GM21786 (cell line): ENCODE measurements around the gene GP2.
"Not testable (repeated sequence)": the region's sequence is repeated elsewhere in the genome, so short reads cannot be mapped to it uniquely, and the experiment has no call there.

ENCODE experiments used
- ATAC-seq: cut with Tn5 transposase; IDR thresholded peaks from one replicate; pipeline ENCODE4 v1.9.1; 2021; ENCODE audit not compliant: unreplicated experiment

GP2 gene

GRCh38 chr16:20326321-20326720 is 992 bp downstream of the GP2 start:
- no peak for ATAC-seq

- no peak for ATAC-seq
Observed at GRCh38 chr16:20325005-20325404, 2.3 kb downstream of the GP2 start.

GRCh38 chr16:20323591-20324117 is 3.7 kb downstream of the GP2 start:
- ATAC-seq: no peak

GRCh38 chr16:20322696-20323095 is 4.6 kb downstream of the GP2 start:
- no peak for ATAC-seq

- ATAC-seq: no peak
Observed at GRCh38 chr16:20321671-20322070, 5.6 kb downstream of the GP2 start.

GRCh38 chr16:20321051-20321450 is 6.3 kb downstream of the GP2 start:
- ATAC-seq: not testable (repeated sequence)

- no peak for ATAC-seq
Observed at GRCh38 chr16:20320592-20320991, 6.7 kb downstream of the GP2 start.

- no peak for ATAC-seq
Observed at GRCh38 chr16:20320178-20320577, 7.1 kb downstream of the GP2 start.

GRCh38 chr16:20319406-20319805 is 7.9 kb downstream of the GP2 start:
- no peak for ATAC-seq

GRCh38 chr16:20318437-20318836 is 8.9 kb downstream of the GP2 start:
- ATAC-seq: no peak

GRCh38 chr16:20318006-20318405 is 9.3 kb downstream of the GP2 start:
- ATAC-seq: no peak

- no peak for ATAC-seq
Observed at GRCh38 chr16:20317117-20317516, 10.2 kb downstream of the GP2 start.

GRCh38 chr16:20316715-20317114 is 10.6 kb downstream of the GP2 start:
- ATAC-seq: no peak

- ATAC-seq: no peak
Observed at GRCh38 chr16:20315764-20316163, 11.5 kb downstream of the GP2 start.

- no peak for ATAC-seq
Observed at GRCh38 chr16:20314575-20314974, 12.7 kb downstream of the GP2 start.

- no peak for ATAC-seq
Observed at GRCh38 chr16:20313741-20314140, 13.6 kb downstream of the GP2 start.

GRCh38 chr16:20312536-20313095 is 14.7 kb downstream of the GP2 start:
- not testable (repeated sequence) for ATAC-seq

GRCh38 chr16:20311548-20311947 is 15.8 kb downstream of the GP2 start:
- ATAC-seq: no peak

GRCh38 chr16:20310421-20311395 is 16.6 kb downstream of the GP2 start:
- no peak for ATAC-seq

- ATAC-seq: no peak
Observed at GRCh38 chr16:20309786-20310185, 17.5 kb downstream of the GP2 start.

GRCh38 chr16:20308801-20309590 is 18.3 kb downstream of the GP2 start:
- no peak for ATAC-seq
